ENCODE measurements around the gene RBBP4. TPM values are rescaled to one million over a fixed set of nuclear protein-coding genes. Genes with fewer than 3 reads are reported as not detected.

RBBP4 gene
- total and polyA plus RNA-seq, 2 donors (not counting 1 experiment from before 2014, with no cell fraction given): 69.9 to 204 TPM

DNA sequence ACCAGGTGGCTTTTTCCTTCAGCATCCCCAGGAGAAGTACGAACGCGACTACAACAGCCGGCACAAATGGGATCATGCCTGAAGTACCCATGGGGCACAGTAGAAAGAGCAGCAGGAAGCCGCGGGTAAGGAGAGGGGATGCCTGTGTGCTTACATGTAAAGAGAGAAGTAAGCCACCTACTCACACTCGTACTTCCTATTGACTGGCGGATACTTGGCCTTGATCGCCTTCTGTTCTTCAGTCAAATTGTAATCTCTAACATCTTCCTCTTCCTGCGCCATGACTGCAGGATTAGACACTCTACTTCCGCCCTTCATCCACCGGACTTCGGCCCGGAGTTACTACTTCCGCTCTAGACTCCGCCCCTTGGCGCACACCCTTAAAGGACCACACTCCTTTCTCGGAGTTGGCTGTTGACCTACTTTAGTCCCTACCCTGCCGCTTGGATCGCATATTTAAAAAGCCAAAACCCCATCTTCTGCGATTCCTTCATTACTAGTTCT is 708 bp upstream of the RBBP4 start, which contains the start of gene ZBTB8OS:
TSS of gene ZBTB8OS (minus strand) at position 303 of the 504 bp plus-strand sequence. CDS start at position 282, 21 bp downstream.
- intact Hi-C loops (cut with micrococcal nuclease): loop anchor here (1.0 to 5.0 kb wide), 6 partner anchors 128 to 638 kb away; partner anchors contain the start of genes BSDC1, KHDRBS1, RNF19B and TMEM39B
- Mint-ChIP-seq H3K4me1 (peaks cover 49% of the 10 kb centered on the region), H3K27me3 (no peaks in the 10 kb centered on the region), H3K4me3 (peak within 1 kb of the TSS; percentile 98), H3K9me3 (ENCODE audit: insufficient read depth) (no peaks in the 10 kb centered on the region), H3K27ac (peak within 1 kb of the TSS; percentile 100)
- Histone ChIP-seq H3K27me3 (replicated peaks in 1 of 4; ENCODE audit: control extremely low read depth in 1 of 4, control insufficient read depth in 3 of 4, insufficient read depth in 4 of 4, low read length in 3 of 4) (no peaks in the 10 kb centered on the region), H3K9ac (ENCODE audit: low read length) (peak within 1 kb of the TSS; percentile 88), H3K36me3 (replicated peaks in 1 of 2; ENCODE audit: control extremely low read depth in 1 of 2, control insufficient read depth in 1 of 2, extremely low read depth in 1 of 2, insufficient read depth in 2 of 2, low read length in 1 of 2) (peaks cover 0 to 22% of the 10 kb centered on the region in 2 experiments), H3K9me3 (ENCODE audit: control extremely low read depth in 1 of 3, control insufficient read depth in 2 of 3, insufficient read depth in 1 of 3, low read length in 2 of 3) (no peaks in the 10 kb centered on the region), H3K4me3 (ENCODE audit: control extremely low read depth in 1 of 5, extremely low read depth in 1 of 5, insufficient read depth in 1 of 5, low read depth in 2 of 5, low read length in 4 of 5) (peak within 1 kb of the TSS; percentile 77 to 96 (median 81)), H4K20me1 (ENCODE audit: control insufficient read depth, insufficient read depth, low read length, poor library complexity, severe bottlenecking) (peaks cover 21% of the 10 kb centered on the region), H3K4me1 (ENCODE audit: control insufficient read depth in 2 of 2, insufficient read depth in 2 of 2, low read length in 2 of 2) (peaks cover 21 to 31% of the 10 kb centered on the region in 2 donors), H3K4me2 (replicated peaks; ENCODE audit: low read depth, low read length, poor library complexity, severe bottlenecking) (peak within 1 kb of the TSS; percentile 98), H3K79me2 (ENCODE audit: control insufficient read depth, insufficient read depth, low read length) (peaks cover 75% of the 10 kb centered on the region), H3K27ac (ENCODE audit: low read length in 2 of 2) (peak within 1 kb of the TSS; percentile 97 to 100), H2AFZ (ENCODE audit: insufficient read depth, low read depth, low read length, poor library complexity, severe bottlenecking) (peak within 1 kb of the TSS; percentile 79)
- DNase-seq (peak; percentile 97), ATAC-seq (ENCODE audit: low read depth) (peak; percentile 66)
- CTCF ChIA-PET: interaction anchor here (0.5 to 1.5 kb wide), 5 partner anchors 10 to 477 kb away, joined by 3 to 5 read pairs (median 3); no protein-coding TSS in a partner anchor
- POLR2A ChIA-PET: interaction anchor here (1.0 to 1.2 kb wide), 7 partner anchors 10 to 637 kb away, joined by 3 to 7 read pairs (median 4); partner anchors contain the start of genes KHDRBS1, S100PBP, TMEM39B and YARS1
- no peak for TF ChIP-seq EZH2 (IDR thresholded peaks at IDR 0.05; ENCODE audit: borderline replicate concordance, insufficient read depth, low read depth, low read length, poor library complexity, severe bottlenecking)
- TF ChIP-seq, protein P1, sequence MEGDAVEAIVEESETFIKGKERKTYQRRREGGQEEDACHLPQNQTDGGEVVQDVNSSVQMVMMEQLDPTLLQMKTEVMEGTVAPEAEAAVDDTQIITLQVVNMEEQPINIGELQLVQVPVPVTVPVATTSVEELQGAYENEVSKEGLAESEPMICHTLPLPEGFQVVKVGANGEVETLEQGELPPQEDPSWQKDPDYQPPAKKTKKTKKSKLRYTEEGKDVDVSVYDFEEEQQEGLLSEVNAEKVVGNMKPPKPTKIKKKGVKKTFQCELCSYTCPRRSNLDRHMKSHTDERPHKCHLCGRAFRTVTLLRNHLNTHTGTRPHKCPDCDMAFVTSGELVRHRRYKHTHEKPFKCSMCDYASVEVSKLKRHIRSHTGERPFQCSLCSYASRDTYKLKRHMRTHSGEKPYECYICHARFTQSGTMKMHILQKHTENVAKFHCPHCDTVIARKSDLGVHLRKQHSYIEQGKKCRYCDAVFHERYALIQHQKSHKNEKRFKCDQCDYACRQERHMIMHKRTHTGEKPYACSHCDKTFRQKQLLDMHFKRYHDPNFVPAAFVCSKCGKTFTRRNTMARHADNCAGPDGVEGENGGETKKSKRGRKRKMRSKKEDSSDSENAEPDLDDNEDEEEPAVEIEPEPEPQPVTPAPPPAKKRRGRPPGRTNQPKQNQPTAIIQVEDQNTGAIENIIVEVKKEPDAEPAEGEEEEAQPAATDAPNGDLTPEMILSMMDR (IDR thresholded peaks at IDR 0.05): no peak
- under 1% methylated on average over 17 of the region's 21 CpGs for WGBS (ENCODE audit: insufficient coverage)

Measured in B cell (primary cell).